Neural cell (in vitro differentiated cells): ENCODE measurements around the gene GAD2.

Source experiments
- REST ChIP-seq: IDR thresholded peaks from 2 replicates; pipeline ENCODE4 v1.6.1; 2012; ENCODE audit warnings: borderline replicate concordance
- SMC3 ChIP-seq: fragments of 450-650 bp; conservative IDR thresholded peaks from 2 replicates; pipeline ENCODE4 v1.6.1; 2014; ENCODE audit warnings: antibody characterized with exemption, mild to moderate bottlenecking, moderate library complexity; ENCODE audit not compliant: poor library complexity

GRCh38 chr10:26242706-26243350 lies 26.3 kb downstream of the GAD2 start:
- TF ChIP-seq REST (no peak), SMC3 (no peak)
